Loucy (cell line): ENCODE data around the gene CD79A.

ENCODE experiments used
- EZH2phosphoT487 ChIP-seq: fragments of 200-600 bp; IDR thresholded peaks from 2 replicates; pipeline ENCODE4 v1.6.1; 2018; ENCODE audit warnings: antibody characterized with exemption, mild to moderate bottlenecking, moderate library complexity, borderline replicate concordance
- TF ChIP-seq, protein P1 (sequence below): fragments of 200-600 bp; sonication (generic); conservative IDR thresholded peaks from 2 replicates; pipeline ENCODE4 v1.5.1; 2014; ENCODE audit warnings: mild to moderate bottlenecking, antibody characterized with exemption, low read length

GRCh38 chr19:41923045-41923788 is 46.1 kb downstream of the CD79A start:
- TF ChIP-seq, protein P1, sequence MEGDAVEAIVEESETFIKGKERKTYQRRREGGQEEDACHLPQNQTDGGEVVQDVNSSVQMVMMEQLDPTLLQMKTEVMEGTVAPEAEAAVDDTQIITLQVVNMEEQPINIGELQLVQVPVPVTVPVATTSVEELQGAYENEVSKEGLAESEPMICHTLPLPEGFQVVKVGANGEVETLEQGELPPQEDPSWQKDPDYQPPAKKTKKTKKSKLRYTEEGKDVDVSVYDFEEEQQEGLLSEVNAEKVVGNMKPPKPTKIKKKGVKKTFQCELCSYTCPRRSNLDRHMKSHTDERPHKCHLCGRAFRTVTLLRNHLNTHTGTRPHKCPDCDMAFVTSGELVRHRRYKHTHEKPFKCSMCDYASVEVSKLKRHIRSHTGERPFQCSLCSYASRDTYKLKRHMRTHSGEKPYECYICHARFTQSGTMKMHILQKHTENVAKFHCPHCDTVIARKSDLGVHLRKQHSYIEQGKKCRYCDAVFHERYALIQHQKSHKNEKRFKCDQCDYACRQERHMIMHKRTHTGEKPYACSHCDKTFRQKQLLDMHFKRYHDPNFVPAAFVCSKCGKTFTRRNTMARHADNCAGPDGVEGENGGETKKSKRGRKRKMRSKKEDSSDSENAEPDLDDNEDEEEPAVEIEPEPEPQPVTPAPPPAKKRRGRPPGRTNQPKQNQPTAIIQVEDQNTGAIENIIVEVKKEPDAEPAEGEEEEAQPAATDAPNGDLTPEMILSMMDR, result no peak
- no peak for TF ChIP-seq EZH2phosphoT487
